Measurements from ENCODE around the gene CDCP1. TPM values are rescaled to one million over a fixed set of nuclear protein-coding genes. Genes with fewer than 3 reads are reported as not detected.
"Not testable (repeated sequence)": the region's sequence is repeated elsewhere in the genome, so short reads cannot be mapped to it uniquely, and the experiment has no call there.

CDCP1 gene
- total RNA-seq, 1 experiment from 2014 or later: 0.13 TPM

DNA sequence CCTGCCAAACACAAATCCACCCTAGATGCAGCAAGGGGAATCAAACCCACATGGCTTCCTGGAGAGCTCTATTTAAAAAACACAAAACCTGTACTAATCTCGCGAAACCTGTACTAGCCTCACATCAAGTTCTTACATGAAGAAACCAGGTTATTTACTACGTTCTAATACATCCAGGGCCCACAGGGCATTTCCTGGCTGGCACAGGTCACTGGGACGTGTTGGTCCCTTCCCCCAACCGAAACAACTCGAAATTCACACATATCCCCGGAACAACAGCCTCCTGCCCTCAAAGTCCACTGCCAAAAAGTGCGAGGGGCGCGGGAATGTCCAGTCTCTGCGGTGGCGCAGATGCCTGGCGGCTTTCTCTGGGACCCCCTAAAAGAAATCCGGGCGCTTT, 955 bp downstream of the CDCP1 start:
- peaks cover 35% of the 10 kb centered on the region for H3K27me3 ChIP-seq (replicated peaks; ENCODE audit: insufficient read depth, low read depth, low read length, poor library complexity)

DNA sequence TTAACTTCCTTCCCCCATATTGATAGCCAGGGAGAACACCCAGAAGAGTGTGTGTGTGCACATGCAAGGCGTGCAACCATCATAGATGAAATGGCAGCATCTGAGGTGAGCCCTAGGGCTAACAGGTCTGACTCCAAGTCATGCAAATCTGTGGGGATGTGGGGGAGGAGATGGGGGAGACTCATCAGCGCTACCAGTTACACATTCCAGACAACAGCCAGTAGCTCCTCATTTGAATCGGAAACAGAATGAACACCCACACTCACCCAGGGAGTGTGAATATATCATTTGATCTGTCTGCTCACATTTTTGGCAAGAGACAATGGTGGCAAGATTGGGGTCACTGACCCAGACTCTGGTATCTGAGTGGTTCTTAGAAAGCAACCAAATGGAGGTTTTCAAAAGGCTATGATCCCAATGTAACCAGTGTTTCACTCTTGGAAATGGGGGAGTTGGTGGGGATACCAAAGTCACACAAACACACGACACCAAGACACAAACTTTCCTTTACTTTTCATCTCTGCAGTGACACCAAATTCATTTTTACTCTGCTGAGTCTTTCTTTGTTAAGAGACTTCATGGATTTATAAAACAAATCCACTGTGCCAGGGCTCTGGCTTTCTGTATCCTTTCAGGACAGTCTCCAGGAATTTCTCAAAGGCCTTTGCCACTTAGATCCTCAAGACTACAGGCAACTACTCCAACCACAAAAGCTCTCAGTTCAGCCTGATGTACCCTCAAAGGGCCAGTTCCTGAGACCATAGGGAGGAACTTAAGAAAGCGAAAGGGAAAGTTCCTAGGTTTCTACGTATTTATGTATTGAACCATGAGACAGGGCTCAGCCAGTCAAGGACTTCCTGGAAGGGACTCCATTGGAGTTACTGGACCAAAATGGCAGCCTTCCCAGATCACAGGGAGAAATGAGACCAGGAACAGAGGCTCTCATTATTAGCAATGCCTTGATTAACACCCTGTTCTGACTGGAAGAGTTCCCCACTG, 2.2 kb downstream of the CDCP1 start:
- no peak for DNase-seq (ENCODE audit: low spot score)
- no TSS peak for BruUV-seq (replicated peaks)
- CTCF ChIA-PET: no interaction called here
- H3K4me1 ChIP-seq (ENCODE audit: insufficient read depth, low read length, poor library complexity, severe bottlenecking): no peaks in the 10 kb centered on the region
- POLR2A ChIA-PET (ENCODE audit: low non-redundant PET): no interaction called here
- no peak overlapping the region for H3K4me3 ChIP-seq (ENCODE audit: low read depth, low read length, poor library complexity, severe bottlenecking)
- H3K36me3 ChIP-seq (ENCODE audit: insufficient read depth, low read length, poor library complexity, severe bottlenecking): no peaks in the 10 kb centered on the region
- H3K27ac ChIP-seq (ENCODE audit: low read depth, low read length, poor library complexity, severe bottlenecking): no peak overlapping the region
- H3K9me3 ChIP-seq (ENCODE audit: low read depth, low read length, poor library complexity, severe bottlenecking): no peaks in the 10 kb centered on the region
- H3K27me3 ChIP-seq (replicated peaks; ENCODE audit: insufficient read depth, low read depth, low read length, poor library complexity): peaks cover 35% of the 10 kb centered on the region
- no peak for TF ChIP-seq EZH2 (IDR thresholded peaks at IDR 0.05; ENCODE audit: borderline replicate concordance, low read depth, low read length, poor library complexity, severe bottlenecking)
- TF ChIP-seq, protein P1, sequence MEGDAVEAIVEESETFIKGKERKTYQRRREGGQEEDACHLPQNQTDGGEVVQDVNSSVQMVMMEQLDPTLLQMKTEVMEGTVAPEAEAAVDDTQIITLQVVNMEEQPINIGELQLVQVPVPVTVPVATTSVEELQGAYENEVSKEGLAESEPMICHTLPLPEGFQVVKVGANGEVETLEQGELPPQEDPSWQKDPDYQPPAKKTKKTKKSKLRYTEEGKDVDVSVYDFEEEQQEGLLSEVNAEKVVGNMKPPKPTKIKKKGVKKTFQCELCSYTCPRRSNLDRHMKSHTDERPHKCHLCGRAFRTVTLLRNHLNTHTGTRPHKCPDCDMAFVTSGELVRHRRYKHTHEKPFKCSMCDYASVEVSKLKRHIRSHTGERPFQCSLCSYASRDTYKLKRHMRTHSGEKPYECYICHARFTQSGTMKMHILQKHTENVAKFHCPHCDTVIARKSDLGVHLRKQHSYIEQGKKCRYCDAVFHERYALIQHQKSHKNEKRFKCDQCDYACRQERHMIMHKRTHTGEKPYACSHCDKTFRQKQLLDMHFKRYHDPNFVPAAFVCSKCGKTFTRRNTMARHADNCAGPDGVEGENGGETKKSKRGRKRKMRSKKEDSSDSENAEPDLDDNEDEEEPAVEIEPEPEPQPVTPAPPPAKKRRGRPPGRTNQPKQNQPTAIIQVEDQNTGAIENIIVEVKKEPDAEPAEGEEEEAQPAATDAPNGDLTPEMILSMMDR (conservative IDR thresholded peaks at IDR 0.05; ENCODE audit: low read depth, low read length): no peak
- intact Hi-C loops (cut with micrococcal nuclease; ENCODE audit: unreplicated experiment): no loop called here

More for the DNA sequence above, 955 bp downstream of the CDCP1 start:
- ChIA-PET POLR2A (ENCODE audit: low non-redundant PET) (no interaction called here), CTCF (no interaction called here)
- intact Hi-C loops (cut with micrococcal nuclease; ENCODE audit: unreplicated experiment): no loop called here
- H3K4me3 ChIP-seq (ENCODE audit: low read depth, low read length, poor library complexity, severe bottlenecking): peak overlapping the region; percentile 28
- TF ChIP-seq EZH2 (IDR thresholded peaks at IDR 0.05; ENCODE audit: borderline replicate concordance, low read depth, low read length, poor library complexity, severe bottlenecking): no peak
- no peak for DNase-seq (ENCODE audit: low spot score)
- H3K27ac ChIP-seq (ENCODE audit: low read depth, low read length, poor library complexity, severe bottlenecking): no peak overlapping the region
- no peaks in the 10 kb centered on the region for H3K4me1 ChIP-seq (ENCODE audit: insufficient read depth, low read length, poor library complexity, severe bottlenecking)
- H3K36me3 ChIP-seq (ENCODE audit: insufficient read depth, low read length, poor library complexity, severe bottlenecking): no peaks in the 10 kb centered on the region
- no TSS peak for BruUV-seq (replicated peaks)
- no peaks in the 10 kb centered on the region for H3K9me3 ChIP-seq (ENCODE audit: low read depth, low read length, poor library complexity, severe bottlenecking)

DNA sequence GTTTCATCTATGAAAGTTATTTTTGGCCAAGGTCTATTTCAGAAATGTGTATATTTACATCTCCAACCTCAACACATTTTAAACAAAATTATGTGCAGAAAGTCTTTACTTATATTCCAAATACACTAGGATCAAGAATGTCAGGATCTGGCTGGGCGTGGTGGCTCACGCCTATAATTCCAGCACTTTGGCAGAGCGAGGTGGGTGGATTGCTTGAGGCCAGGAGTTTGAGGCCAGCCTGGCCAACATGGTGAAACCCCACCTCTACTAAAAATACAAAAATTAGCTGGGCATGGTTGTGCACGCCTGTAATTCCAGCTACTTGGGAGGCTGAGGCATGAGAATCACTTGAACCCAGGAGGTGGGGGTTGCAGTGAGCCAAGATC, 5.4 kb downstream of the CDCP1 start:
- H3K9me3 ChIP-seq (ENCODE audit: low read depth, low read length, poor library complexity, severe bottlenecking); H3K27ac ChIP-seq (ENCODE audit: low read depth, low read length, poor library complexity, severe bottlenecking); BruUV-seq (replicated peaks); H3K36me3 ChIP-seq (ENCODE audit: insufficient read depth, low read length, poor library complexity, severe bottlenecking); H3K4me1 ChIP-seq (ENCODE audit: insufficient read depth, low read length, poor library complexity, severe bottlenecking); H3K4me3 ChIP-seq (ENCODE audit: low read depth, low read length, poor library complexity, severe bottlenecking); CTCF ChIA-PET; DNase-seq (ENCODE audit: low spot score); intact Hi-C loops (cut with micrococcal nuclease; ENCODE audit: unreplicated experiment); POLR2A ChIA-PET (ENCODE audit: low non-redundant PET): not testable (repeated sequence)
- H3K27me3 ChIP-seq (replicated peaks; ENCODE audit: insufficient read depth, low read depth, low read length, poor library complexity): peaks cover 13% of the 10 kb centered on the region

DNA sequence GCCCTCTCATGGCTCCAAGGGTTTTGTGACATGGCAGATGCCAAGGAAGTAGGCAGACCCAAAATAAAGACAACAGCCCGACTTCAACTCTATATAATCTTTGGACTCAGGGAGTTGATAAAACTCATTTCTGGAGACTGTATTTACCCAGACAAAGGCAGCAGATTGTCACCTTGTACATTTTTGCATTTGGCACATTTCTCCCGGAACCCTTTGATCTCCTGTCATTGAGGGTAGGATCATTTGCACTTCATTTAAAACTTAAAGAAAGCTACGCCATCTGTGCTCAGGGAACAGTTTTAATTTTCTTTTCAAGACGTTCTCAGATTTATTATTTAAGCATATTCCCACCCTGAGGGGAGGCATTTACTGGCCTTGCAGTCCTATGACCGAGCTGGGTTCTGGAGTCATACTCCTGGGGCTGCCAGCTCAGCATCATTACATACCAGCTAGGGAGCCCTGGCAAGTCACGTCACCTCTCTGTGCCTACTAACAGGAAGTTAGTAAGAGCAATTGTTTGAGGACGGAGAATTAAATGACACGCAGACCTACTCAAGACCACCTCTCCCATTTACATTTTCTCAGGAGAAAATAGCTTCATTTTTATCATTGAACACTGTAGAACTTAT, 5.9 kb downstream of the CDCP1 start:
- Histone ChIP-seq H3K9me3 (ENCODE audit: low read depth, low read length, poor library complexity, severe bottlenecking) (no peaks in the 10 kb centered on the region), H3K4me3 (ENCODE audit: low read depth, low read length, poor library complexity, severe bottlenecking) (no peak overlapping the region), H3K4me1 (ENCODE audit: insufficient read depth, low read length, poor library complexity, severe bottlenecking) (no peaks in the 10 kb centered on the region), H3K27ac (ENCODE audit: low read depth, low read length, poor library complexity, severe bottlenecking) (no peak overlapping the region), H3K27me3 (replicated peaks; ENCODE audit: insufficient read depth, low read depth, low read length, poor library complexity) (peaks cover 8% of the 10 kb centered on the region), H3K36me3 (ENCODE audit: insufficient read depth, low read length, poor library complexity, severe bottlenecking) (no peaks in the 10 kb centered on the region)
- no TSS peak for BruUV-seq (replicated peaks)
- intact Hi-C loops (cut with micrococcal nuclease; ENCODE audit: unreplicated experiment): no loop called here
- TF ChIP-seq, protein P1 (conservative IDR thresholded peaks at IDR 0.05; ENCODE audit: low read depth, low read length): no peak
- ChIA-PET CTCF (no interaction called here), POLR2A (ENCODE audit: low non-redundant PET) (no interaction called here)
- DNase-seq (ENCODE audit: low spot score): no peak
